HepG2 (cell line): Measurements from ENCODE around the gene SPN. TPM values are rescaled to one million over a fixed set of nuclear protein-coding genes. Genes with fewer than 3 reads are reported as not detected.
A peak's percentile ranks its signal among the peaks of the same experiment; 100 is the strongest.

Experiments used
- AHR ChIP-seq: IDR thresholded peaks from 2 replicates; pipeline ENCODE4 v1.6.1; 2018; ENCODE audit warnings: missing genetic modification reagents, missing compliant biosample characterization
- CBFB ChIP-seq: sonication (generic); formaldehyde crosslinking; IDR thresholded peaks from 2 replicates; pipeline ENCODE4 v1.4.0; 2020; ENCODE audit warnings: missing genetic modification reagents
- ELK4 ChIP-seq: sonication (generic); formaldehyde crosslinking; IDR thresholded peaks from 2 replicates; pipeline ENCODE4 v1.9.0; 2021; ENCODE audit warnings: missing genetic modification reagents, borderline replicate concordance
- MNT ChIP-seq: fragments of 450-650 bp; IDR thresholded peaks from 2 replicates; pipeline ENCODE4 v1.6.1; 2016
- MYNN ChIP-seq: sonication (generic); formaldehyde crosslinking; IDR thresholded peaks from 2 replicates; pipeline ENCODE4 v1.4.0; 2020; ENCODE audit warnings: mild to moderate bottlenecking, low read depth, missing genetic modification reagents
- PHB2 ChIP-seq: fragments of 450-650 bp; IDR thresholded peaks from 2 replicates; pipeline ENCODE4 v1.6.1; 2018; ENCODE audit not compliant: partially characterized antibody
- POLR2A ChIP-seq, 2 experiments: IDR thresholded peaks; 2 replicates each; pipeline ENCODE4 v1.6.1; 2011; ENCODE audit warnings: low read depth in 2 of 2, low read length in 2 of 2, mild to moderate bottlenecking in 1 of 2, moderate library complexity in 1 of 2; ENCODE audit not compliant: insufficient read depth in 1 of 2
- RBFOX2 ChIP-seq: fragments of 200-400 bp; formaldehyde crosslinking; IDR thresholded peaks from 2 replicates; pipeline ENCODE4 v1.6.1; 2017; ENCODE audit warnings: low read depth, mild to moderate bottlenecking, low read length
- THAP7 ChIP-seq: sonication (generic); formaldehyde crosslinking; IDR thresholded peaks from 2 replicates; pipeline ENCODE4 v1.8.1; 2023; ENCODE audit warnings: mild to moderate bottlenecking, missing genetic modification reagents
- XBP1 ChIP-seq: sonication (generic); formaldehyde crosslinking; IDR thresholded peaks from 2 replicates; pipeline ENCODE4 v1.5.0; 2020; ENCODE audit warnings: missing genetic modification reagents
- XRCC5 ChIP-seq: fragments of 200-400 bp; formaldehyde crosslinking; optimal IDR thresholded peaks from 2 replicates; pipeline ENCODE3; 2017; ENCODE audit warnings: mild to moderate bottlenecking, low read length
- ZBTB43 ChIP-seq: sonication (generic); formaldehyde crosslinking; conservative IDR thresholded peaks from 2 replicates; pipeline ENCODE4 v1.4.0; 2020; ENCODE audit warnings: missing genetic modification reagents
- ZBTB7B ChIP-seq: sonication (generic); formaldehyde crosslinking; IDR thresholded peaks from 2 replicates; pipeline ENCODE4 v1.4.0; 2020; ENCODE audit warnings: missing genetic modification reagents
- ZNF3 ChIP-seq: IDR thresholded peaks from 2 replicates; pipeline ENCODE4 v1.7.0; 2017; ENCODE audit warnings: inconsistent platforms
- ZNF430 ChIP-seq: sonication (generic); formaldehyde crosslinking; IDR thresholded peaks from 2 replicates; pipeline ENCODE4 v1.9.0; 2021; ENCODE audit warnings: mild to moderate bottlenecking, missing genetic modification reagents
- ZNF562 ChIP-seq: sonication (generic); formaldehyde crosslinking; IDR thresholded peaks from 2 replicates; pipeline ENCODE4 v1.8.0; 2022; ENCODE audit warnings: missing genetic modification reagents, borderline replicate concordance
- ZSCAN29 ChIP-seq: sonication (generic); formaldehyde crosslinking; conservative IDR thresholded peaks from 2 replicates; pipeline ENCODE4 v1.4.0; 2020; ENCODE audit warnings: mild to moderate bottlenecking, missing genetic modification reagents
- polyA plus RNA-seq, 8 experiments: library from polyadenylated mRNA; depleted of rRNA in 3 of 8; stranded (reverse) in 7 of 8; unstranded in 1 of 8; fragments of >200 nt; fragmentation: Illumina TruSeq in 4 of 8; extraction: Trizol in 4 of 8; gene quantifications; 2 replicates each; pipeline versions ENCODE4 v1.2.1 to v1.2.3, GENCODE V29; 2011 to 2016; ENCODE audit warnings: low read depth in 4 of 8, missing spikeins in 1 of 8, mixed read lengths in 1 of 8; ENCODE audit not compliant: insufficient read depth in 1 of 8
- total RNA-seq, 5 experiments: library from RNA; depleted of rRNA; stranded (reverse); fragments of >200 nt; fragmentation: Illumina TruSeq; extraction: Trizol; gene quantifications; 2 replicates each; pipeline ENCODE4 v1.2.3, GENCODE V29; 2016; ENCODE audit warnings: low read depth in 1 of 5

SPN gene
- total and polyA plus RNA-seq, 2 of the 13 experiments (the other 11 are each of a cell fraction or from before 2014, with no cell fraction given), result 0.22 to 1.6 TPM

GRCh38 chr16:29678691-29679267 lies 15.7 kb downstream of the SPN start, which contains the start of gene QPRT (continued):
- TF ChIP-seq ZNF562 (CRISPR knock-in tag) (no peak), PHB2 (no peak), MYNN (CRISPR knock-in tag) (no peak), ZNF3 (CRISPR knock-in tag) (no peak), ZNF430 (no peak), ZSCAN29 (peak; percentile 88), XBP1 (no peak), RBFOX2 (peak; percentile 38), MNT (no peak), POLR2A (IDR thresholded peaks at IDR 0.05; ENCODE audit: insufficient read depth in 1 of 2, low read depth in 2 of 2, low read length in 2 of 2) (peak; percentile 89 to 95), CBFB (CRISPR knock-in tag) (no peak), ELK4 (CRISPR knock-in tag) (no peak), AHR (CRISPR knock-in tag) (0 out of 2 replicates have a peak, but pooled peaks have one; percentile 60), ZBTB7B (CRISPR knock-in tag) (no peak), THAP7 (no peak), XRCC5 (peak; percentile 7), ZBTB43 (CRISPR knock-in tag) (no peak)
